Activated CD4-positive, alpha-beta T cell treated with anti-CD3 and anti-CD28 coated beads for 24 hours (primary cell): ENCODE results near the gene HPS3.
"Not testable (repeated sequence)": the region's sequence is repeated elsewhere in the genome, so short reads cannot be mapped to it uniquely, and the experiment has no call there.

ENCODE experiments used
- DNase-seq, 2 donors: peaks; one replicate each; pipeline ENCODE4 v3.0.0-alpha.2; 2020; ENCODE audit warnings: low read depth in 2 of 2

Gene HPS3, protein sequence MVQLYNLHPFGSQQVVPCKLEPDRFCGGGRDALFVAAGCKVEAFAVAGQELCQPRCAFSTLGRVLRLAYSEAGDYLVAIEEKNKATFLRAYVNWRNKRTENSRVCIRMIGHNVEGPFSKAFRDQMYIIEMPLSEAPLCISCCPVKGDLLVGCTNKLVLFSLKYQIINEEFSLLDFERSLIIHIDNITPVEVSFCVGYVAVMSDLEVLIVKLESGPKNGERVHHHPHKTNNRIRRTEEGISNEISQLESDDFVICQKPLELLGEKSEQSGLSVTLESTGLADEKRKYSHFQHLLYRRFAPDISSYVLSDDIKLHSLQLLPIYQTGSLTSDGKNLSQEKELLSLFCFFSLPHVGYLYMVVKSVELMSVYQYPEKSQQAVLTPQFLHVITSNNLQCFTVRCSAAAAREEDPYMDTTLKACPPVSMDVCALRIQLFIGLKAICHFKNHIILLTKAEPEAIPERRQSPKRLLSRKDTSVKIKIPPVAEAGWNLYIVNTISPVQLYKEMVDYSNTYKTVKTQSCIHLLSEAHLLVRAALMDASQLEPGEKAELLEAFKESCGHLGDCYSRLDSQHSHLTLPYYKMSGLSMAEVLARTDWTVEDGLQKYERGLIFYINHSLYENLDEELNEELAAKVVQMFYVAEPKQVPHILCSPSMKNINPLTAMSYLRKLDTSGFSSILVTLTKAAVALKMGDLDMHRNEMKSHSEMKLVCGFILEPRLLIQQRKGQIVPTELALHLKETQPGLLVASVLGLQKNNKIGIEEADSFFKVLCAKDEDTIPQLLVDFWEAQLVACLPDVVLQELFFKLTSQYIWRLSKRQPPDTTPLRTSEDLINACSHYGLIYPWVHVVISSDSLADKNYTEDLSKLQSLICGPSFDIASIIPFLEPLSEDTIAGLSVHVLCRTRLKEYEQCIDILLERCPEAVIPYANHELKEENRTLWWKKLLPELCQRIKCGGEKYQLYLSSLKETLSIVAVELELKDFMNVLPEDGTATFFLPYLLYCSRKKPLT

DNA sequence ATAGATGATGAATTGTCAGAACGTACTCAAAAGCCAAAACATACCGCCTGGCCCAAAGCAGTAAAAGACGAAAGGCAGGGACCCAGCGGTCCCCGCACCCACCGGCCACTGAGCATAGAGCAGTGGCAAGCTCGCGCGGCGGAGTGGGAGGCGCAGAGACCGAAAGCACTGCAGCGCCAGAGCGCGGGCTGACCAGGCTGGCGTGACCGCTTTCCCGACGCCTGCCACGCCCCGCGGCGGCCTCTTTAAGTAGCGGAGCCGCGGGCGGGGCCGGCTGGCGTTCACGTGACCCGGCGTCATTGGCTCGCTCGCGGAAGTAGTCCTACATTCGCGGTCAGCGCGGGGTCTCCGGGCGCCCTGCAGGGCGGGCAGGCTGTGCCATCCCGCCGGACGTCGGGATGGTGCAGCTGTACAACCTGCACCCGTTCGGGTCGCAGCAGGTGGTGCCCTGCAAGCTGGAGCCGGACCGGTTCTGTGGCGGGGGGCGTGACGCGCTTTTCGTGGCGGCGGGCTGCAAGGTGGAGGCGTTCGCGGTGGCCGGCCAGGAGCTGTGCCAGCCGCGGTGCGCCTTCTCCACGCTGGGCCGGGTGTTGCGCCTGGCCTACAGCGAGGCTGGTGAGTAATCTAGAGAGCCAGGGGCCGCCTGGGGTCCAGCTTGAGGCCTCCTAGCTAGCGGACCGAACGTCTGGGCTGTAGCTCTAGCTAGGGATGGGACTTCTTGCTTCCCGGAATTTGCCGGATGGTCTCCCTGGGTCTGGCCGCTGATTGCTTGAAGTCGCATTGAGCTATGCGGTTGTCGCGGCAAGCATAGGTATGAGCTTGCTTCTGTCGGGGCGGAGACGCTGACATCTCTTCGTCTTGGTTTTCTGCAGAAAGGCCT lies at the start of gene HPS3:
Gene HPS3, plus strand, starts transcription at position 313 of the 880 bp plus-strand sequence. Its CDS starts 86 bp downstream, at position 399.
- DNase-seq: peak; percentile 65 to 72

DNA sequence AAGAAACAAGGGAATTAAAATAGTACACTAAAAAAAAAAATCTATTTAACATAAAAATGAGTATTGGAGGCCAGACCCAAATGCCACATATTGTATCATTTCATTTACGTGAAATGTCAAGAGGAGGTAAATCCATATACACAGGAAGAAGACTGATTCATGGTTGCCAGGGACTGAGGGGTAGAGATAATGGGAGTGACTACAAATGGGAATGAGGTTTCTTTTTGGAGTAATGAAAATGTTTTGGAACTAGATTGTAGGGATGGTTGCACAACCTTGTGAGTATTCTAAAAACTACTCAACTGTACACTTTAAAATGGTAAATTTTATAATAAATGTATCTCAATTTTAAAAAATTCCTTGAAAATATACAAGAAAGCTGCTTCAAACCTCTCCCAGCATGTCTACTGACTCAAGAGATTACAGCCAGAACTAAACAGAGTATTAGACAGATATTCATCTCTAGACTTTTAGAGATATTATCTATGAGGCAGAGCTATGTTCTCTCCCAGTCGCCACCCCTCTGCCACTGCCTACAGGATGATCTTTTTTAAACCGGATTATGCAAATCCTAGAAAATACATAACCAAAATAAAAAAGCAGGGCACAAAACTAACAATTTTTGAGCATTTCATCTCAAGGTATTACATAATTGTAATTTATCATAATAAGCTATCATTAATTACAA lies 49.3 kb upstream of the HPS3 start:
- no peak for DNase-seq

DNA sequence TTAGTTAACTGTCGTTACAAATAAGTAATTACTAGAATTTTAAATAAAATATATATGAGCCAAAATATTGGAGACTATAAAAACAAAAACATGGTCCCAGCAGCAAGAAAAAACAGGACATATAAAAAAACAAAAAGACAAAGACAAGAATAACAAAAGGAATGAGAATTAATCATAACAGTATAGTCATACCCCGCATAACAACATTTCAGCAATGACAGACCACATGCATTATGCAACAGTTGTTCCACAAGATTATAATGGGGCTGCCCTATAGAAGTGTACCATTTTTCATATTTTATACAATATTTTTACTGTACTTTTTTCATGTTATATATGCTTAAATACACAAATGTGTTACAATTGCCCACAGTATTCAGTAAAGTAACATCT lies 48.7 kb upstream of the HPS3 start:
- DNase-seq: no peak

DNA sequence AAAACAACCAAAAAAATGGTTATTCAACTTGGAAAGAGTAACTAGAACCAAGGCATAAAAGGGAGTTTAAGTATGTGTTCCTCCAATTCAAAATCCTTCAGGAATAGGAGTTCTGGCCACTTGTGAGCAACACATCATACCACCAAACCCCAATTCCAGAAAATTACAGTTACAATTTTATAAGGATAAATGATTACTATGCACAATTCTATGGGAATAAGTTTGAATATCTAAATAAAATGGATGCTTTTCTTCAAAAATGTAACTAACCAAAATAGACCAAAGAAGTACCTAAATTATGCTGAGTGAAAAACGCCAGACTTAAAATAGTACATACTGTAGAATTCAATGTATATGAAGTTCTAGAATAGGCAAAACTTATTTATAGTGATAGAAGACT lies 47.7 kb upstream of the HPS3 start:
- no peak for DNase-seq

DNA sequence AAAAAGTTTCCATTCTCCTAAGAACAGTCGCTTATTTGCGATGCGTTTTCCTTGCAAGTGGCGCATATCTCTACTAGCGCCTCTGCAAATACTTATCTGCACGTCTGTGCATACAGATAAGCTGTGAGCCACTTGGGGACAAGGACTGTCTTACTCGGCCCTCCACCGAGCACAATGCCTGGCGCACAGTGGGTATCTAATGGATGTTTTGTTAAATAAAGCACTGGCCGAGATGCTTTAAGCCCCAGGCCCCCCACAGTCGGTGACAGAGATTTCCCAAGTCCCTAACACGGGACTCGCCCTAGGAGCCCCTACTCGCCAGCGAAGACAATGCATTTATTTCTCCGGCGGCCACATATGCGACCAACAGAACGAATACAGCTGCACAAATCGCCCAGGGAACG lies 43.6 kb upstream of the HPS3 start:
- DNase-seq: no peak

DNA sequence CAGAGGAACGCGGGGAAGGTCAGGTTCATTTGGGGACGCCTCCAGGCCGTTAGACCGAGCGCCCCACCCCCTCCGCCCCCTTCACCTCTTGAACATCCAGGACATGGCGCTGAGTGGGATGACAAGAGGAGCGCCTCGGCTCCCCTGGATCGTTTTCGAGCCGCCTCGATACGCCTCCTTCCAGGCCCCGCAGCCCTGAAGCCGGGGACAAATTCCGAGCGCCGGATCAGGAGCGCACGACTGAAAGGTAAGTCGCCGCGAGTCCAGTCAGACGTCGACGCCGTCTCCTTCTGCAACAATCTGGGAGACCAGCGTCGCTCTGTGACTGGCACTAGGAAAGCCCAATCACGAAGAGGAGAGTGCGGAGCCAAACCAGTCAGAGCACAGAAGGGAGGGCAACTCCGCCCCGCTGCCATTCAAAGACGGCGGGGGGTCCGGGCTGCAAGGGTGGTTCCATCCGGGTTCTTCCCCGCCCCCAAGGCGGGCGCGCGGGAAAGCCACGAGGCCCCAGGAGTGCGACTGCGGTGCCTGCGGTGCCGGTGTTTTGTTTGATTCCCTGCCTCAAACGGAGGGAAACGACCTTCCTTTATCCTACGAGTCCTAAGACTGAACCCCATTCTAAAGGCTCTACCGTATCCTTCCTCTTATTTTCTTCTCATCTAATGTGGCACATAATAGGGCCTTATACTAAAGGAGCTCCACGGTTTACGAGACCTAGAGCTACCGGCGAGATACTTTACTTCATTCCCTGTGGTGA lies 43.0 kb upstream of the HPS3 start, which contains the start of gene HLTF:
Gene HLTF, minus strand, starts transcription at position 302 of the 757 bp plus-strand sequence. Its CDS starts 197 bp downstream, at position 105.
- peak; percentile 76 to 80 for DNase-seq

DNA sequence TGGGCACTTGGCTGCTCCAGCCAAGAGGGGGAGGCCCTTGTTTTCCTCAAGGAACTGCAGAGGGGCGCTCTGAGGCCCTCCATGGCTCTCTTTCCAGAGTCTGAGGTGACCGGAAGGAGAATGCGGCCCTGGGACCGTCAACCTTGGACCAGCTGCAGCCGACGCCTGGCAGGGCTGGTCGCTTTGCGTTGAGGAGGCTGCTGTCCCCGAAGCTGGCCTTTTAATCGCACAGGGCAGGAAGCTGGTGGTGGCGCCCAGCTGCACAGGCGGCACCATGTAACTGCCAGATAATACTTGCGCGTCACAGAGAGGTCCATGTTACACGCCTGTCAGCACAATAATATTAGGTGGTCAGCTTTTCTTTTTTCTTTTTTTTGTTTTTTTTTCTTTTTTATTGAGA lies 42.2 kb upstream of the HPS3 start:
- no peak for DNase-seq

DNA sequence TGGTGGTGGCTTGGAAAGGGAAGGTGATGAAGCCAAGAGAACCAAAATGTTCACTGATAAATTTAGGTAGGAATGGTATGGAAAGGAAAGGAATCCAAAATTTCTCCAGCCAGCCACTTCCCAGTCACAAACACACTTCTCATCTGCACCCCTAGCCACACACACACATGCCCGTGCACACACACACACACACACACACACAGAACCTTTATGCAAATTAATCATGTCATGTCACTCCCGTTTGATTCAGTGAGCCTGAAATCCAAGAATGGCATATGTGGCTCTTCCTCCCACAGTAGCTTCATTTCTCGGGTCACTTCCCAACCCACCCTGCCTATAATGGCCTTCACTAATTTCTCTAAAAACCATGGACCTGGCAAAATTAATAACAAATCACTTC lies 40.0 kb upstream of the HPS3 start:
- DNase-seq: no peak

DNA sequence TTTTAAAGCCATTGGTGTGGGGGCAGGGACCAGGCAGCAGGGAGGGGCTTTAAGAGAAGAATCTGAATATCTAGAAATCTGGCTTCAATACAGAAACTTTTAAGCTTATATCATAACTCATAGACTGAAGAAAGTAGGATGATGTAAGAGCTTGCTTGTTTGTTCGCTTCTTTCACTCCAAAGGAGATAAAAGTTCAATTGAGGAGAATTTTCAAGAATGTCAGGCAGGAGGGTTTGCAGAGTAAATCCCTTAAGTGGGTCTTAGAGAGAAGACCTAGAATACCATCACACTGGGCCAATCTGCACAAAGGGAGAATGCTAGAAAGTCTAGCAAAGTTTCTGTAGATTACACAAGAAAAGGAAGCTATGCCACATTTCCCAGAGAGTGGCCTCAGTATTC lies 39.0 kb upstream of the HPS3 start:
- no peak for DNase-seq

DNA sequence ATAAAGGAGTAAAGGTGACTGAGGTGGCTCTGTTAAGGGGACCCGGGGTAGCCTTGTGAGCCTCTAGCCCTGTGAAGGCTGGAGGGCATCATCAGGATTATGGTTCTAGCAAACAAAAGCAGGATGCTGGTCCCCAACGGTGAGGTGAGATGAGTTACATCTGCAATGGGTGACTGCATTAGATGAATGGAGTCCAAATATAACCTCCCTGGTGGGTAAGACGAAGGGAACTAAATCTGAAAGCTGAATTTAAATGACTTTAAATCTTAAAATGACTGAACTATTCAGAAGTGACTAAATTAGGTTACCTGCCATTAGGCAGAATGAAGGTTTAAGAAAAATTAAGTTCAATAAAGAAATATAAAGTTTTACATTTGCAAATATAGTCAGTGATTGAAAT lies 38.5 kb upstream of the HPS3 start:
- DNase-seq: no peak

DNA sequence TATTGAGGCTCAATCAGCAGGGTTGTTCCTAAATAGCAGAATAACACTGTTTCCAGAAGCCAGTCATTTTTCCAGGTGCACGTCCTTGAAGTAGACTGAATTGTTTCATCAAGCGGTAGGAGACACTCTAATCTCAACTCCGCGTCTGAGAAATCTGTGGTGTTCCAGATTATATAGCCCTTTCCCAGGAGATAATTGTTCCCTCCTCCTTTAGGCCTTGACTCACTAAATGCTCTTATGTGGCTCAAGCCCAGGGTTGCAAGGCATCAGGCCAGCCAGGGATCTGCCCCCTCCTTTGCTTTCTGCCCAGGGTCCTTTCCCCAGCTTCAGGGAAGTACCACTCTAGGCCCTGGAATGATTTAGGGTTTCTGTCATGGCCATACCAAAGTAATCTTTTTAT lies 37.5 kb upstream of the HPS3 start:
- no peak for DNase-seq

DNA sequence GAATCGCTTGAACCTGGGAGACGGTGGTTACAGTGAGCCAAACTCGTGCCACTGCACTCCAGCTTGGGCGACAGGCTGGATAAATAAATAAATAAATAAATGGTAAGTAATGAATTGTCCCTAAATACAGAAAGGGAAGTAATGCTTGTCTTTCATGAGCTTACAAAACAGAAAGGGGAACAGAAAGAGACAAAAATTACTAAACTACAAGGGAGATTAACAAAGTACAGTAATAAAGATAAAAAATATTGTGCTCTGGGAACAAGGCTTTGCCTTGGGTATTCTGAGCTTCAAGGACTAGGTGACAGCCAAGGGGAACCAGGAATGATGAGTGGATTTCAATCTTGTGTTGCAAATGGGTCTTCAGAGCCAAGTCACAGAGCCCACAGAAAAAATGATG lies 34.0 kb upstream of the HPS3 start:
- DNase-seq: no peak

DNA sequence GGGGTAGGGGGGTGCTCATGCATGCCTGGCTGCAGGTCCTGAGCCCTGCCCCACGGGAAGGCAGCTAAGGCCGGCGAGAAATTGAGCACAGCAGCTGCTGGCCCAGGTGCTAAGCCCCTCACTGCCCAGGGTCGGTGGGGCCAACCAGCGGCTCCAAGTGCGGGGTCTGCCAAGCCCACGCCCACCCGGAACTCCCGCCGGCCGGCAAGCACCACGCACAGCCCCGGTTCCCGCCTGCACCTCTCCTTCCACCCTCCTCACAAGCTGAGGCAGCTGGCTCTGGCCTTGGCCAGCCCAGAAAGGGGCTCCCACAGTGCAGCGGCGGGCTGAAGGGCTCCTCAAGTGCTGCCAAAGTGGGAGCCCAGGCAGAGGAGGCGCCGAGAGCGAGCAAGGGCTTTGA lies 31.5 kb upstream of the HPS3 start:
- DNase-seq: not testable (repeated sequence)

DNA sequence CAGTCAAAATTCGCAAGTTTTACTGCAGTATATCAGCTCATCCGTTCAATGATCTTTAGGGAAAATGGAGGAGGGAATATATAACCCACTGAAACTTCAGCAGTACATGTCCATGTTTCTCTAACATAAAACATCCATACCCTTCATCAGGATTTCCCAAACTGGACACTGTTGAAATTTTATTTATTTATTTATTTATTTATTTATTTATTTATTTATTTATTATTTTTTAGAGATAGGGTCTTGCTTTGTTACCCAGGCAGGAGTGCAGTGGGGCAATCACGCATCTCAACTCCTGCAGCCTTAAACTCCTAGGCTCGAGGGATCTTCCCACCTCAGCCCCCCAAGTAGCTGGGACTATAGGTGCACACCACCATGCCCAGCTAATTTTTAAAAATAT lies 28.3 kb upstream of the HPS3 start:
- DNase-seq: no peak

DNA sequence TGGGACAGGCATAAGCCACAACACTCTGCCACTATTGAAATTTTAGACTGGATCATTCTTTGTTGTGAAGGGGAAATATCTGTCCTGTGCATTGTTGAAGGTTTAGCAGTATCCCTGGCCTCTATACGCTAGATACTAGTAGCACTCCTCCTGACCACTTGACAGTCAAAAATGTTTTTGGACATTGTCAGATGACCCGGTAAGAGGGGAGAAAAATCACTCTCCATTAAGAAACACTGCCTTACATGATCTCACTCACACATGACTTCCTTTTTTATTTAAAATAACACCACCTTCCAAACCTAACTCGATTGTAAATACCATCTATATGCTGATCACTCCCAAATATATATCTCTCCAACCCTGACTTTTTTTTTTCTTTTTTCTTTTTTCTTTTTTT lies 27.8 kb upstream of the HPS3 start:
- no peak for DNase-seq

DNA sequence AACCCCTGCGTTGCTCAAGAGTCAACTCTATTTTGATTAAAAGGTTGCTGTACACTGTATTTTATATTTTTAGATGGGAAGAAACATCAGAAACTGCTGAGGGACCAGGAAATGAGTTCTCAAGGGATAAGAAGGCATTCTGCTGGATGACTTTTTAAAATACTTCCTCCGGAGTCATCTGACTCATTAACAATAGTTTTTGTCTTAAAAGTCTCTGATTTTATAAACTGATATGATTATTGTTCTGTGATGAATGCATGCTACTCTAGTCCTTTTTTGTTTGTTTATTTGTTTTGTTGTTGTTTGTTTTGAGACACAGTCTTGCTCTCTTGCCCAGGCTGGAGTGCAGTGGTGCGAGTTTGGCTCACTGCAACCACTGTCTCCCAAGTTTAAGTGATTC lies 25.0 kb upstream of the HPS3 start:
- DNase-seq: no peak

DNA sequence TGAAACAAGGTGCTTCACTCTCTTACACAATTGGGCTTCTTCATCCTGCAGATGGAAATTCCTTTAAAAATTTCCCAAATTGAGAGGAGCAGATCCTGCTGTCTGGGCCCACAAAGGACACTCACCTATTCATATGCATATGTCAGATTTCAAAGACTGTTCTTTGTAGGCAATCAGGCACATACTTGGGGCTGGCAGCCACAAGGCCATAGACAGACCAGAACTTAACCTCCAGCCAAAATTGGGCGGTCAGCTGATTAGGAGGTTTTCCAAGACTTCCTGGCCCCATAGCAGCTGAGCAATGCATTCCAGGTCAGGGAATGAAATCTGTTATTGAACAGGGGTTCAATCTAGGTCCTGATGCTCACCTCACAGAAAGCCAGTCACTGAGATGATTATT lies 15.0 kb upstream of the HPS3 start:
- no peak for DNase-seq

DNA sequence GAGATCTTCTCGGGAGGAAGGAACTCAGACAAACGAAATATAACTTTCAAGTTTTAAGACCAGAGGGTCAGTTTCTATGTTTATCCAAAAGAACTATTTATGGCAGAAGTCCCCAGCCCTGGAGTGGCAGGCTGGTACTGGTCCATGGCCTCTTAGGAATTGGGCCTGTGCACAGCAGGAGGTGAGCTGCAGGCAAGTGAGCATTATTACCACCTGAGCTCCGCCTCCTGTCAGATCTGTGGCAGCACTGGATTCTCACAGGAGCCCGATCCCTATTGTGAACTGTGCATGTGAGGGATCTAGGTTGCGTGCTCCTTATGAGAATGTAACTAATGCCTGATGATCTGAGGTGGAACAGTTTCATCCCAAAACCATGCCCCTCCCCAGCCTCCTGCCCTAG lies 14.3 kb upstream of the HPS3 start:
- DNase-seq: no peak

DNA sequence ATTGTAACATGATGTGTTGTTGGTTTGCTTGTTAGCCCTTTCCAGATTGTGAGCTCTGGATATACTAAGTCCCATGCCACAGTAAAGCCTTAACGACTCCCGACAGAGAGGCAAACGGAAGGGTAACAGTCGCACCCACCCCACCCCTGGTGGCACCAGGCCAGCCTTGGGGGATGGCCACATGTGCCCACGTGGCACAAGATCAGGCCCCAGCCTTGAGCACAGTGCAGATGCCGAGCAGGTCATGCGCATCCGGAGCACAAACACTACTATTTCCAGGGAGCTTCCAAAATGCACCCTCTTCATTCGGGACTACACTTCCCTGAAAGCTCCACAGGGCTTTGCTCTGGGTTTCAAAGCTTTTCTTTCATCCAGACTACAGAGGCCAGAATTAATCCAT lies 10.7 kb upstream of the HPS3 start:
- no peak for DNase-seq

DNA sequence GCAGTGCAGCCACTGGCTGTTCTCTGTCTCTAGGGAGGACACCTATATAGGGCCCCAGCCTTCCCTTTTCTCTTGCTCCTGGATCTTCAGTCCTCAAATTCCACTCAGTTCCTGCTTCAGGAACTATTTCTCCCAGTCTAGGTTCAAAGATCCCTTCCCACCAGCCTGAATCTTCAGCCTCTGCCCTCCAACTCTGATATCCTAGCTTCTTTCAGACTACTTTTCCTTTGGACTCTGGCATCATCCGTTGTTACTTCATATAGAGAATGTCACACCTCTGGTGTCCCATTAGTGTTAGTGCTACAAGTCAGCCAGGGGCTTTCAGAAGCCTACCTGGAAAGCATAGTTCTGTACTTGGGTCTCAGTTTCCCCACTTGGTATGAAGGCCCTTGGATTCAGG lies 10.0 kb upstream of the HPS3 start:
- DNase-seq: no peak
